Muscle of leg (tissue), 11 donors: Measurements from ENCODE around the gene USP13. TPM values are rescaled to one million over a fixed set of nuclear protein-coding genes. Genes with fewer than 3 reads are reported as not detected.
"Not testable (repeated sequence)": the region's sequence is repeated elsewhere in the genome, so short reads cannot be mapped to it uniquely, and the experiment has no call there.

Experiments
- DNase-seq: peaks from one replicate; pipeline ENCODE4 v3.0.0; 2013
- H3K27ac ChIP-seq: one replicate; pipeline ENCODE4 v1.5.1; 2013; ENCODE audit warnings: mild to moderate bottlenecking, low read length, control low read depth
- H3K27me3 ChIP-seq: one replicate; pipeline ENCODE4 v1.6.1; 2013; ENCODE audit warnings: low read length; ENCODE audit not compliant: control insufficient read depth, insufficient read depth
- H3K36me3 ChIP-seq: one replicate; pipeline ENCODE4 v1.6.1; 2013; ENCODE audit warnings: low read length; ENCODE audit not compliant: control insufficient read depth, insufficient read depth
- H3K4me1 ChIP-seq: one replicate; pipeline ENCODE4 v1.6.1; 2013; ENCODE audit warnings: low read length; ENCODE audit not compliant: control insufficient read depth, insufficient read depth
- H3K4me3 ChIP-seq: one replicate; pipeline ENCODE4 v1.5.1; 2013; ENCODE audit warnings: low read length, control low read depth
- H3K9me3 ChIP-seq: replicated peaks from 2 replicates; pipeline ENCODE4 v1.6.1; 2013; ENCODE audit warnings: low read depth, low read length; ENCODE audit not compliant: control insufficient read depth
- WGBS: methylation state at CpG from one replicate; pipeline ENCODE4 v1.1.5; 2013; ENCODE audit warnings: missing lambda C conversion rate; ENCODE audit not compliant: insufficient coverage; 5-methylcytosine and 5-hydroxymethylcytosine counted together
- polyA plus RNA-seq, 8 donors: library from polyadenylated mRNA; unstranded; fragments of 120-200 nt; gene quantifications; one replicate each; pipeline versions ENCODE4 v1.2.1 to v1.2.3, GENCODE V29; 2013; ENCODE audit warnings: inconsistent platforms in 1 of 8, low replicate concordance in 1 of 8; ENCODE audit not compliant: insufficient read length in 8 of 8, insufficient read depth in 1 of 8
- total RNA-seq: library from RNA; stranded (reverse); fragments of 120-200 nt; gene quantifications from one replicate; pipeline ENCODE4 v1.2.4, GENCODE V29; 2013

USP13 gene
- total and polyA plus RNA-seq, 9 donors, result 23.9 to 48.7 (median 37.9) TPM

- no peaks in the 10 kb centered on the region for H3K4me1 ChIP-seq
- H3K36me3 ChIP-seq, result peaks cover 26% of the 10 kb centered on the region
- 44% methylated on average over 4 of the region's 5 CpGs for WGBS
- no peak for DNase-seq
- no peak overlapping the region for H3K27ac ChIP-seq
- H3K9me3 ChIP-seq, result no peaks in the 10 kb centered on the region
- no peak overlapping the region for H3K4me3 ChIP-seq
- no peaks in the 10 kb centered on the region for H3K27me3 ChIP-seq
Measured at GRCh38 chr3:179772297-179772696, 119.5 kb downstream of the USP13 start.

GRCh38 chr3:179775416-179776122, 122.7 kb downstream of the USP13 start:
- H3K36me3 ChIP-seq, result peaks cover 20% of the 10 kb centered on the region
- no peaks in the 10 kb centered on the region for H3K4me1 ChIP-seq
- WGBS, result 95% methylated on average over 20 of the region's 28 CpGs

GRCh38 chr3:179782841-179783240, 130.0 kb downstream of the USP13 start:
- WGBS, result no CpG with 5 or more reads among the region's 5 CpGs
- H3K4me3 ChIP-seq, DNase-seq, H3K36me3 ChIP-seq, H3K4me1 ChIP-seq, H3K27me3 ChIP-seq, H3K27ac ChIP-seq, H3K9me3 ChIP-seq: not testable (repeated sequence)

More at GRCh38 chr3:179775416-179776122, 122.7 kb downstream of the USP13 start:
- Histone ChIP-seq H3K4me3 (no peak overlapping the region), H3K9me3 (no peaks in the 10 kb centered on the region), H3K27ac (no peak overlapping the region), H3K27me3 (no peaks in the 10 kb centered on the region)
- DNase-seq, result no peak

GRCh38 chr3:179788996-179789395, 136.2 kb downstream of the USP13 start:
- Histone ChIP-seq H3K4me3 (no peak overlapping the region), H3K27ac (no peak overlapping the region), H3K36me3 (peaks cover 3% of the 10 kb centered on the region), H3K27me3 (no peaks in the 10 kb centered on the region), H3K9me3 (no peaks in the 10 kb centered on the region), H3K4me1 (no peaks in the 10 kb centered on the region)
- no peak for DNase-seq
- WGBS, result no CpG with 5 or more reads among the region's 1 CpG

GRCh38 chr3:179791793-179792192, 139.0 kb downstream of the USP13 start:
- 88% methylated on average over 3 of the region's 3 CpGs for WGBS

GRCh38 chr3:179794355-179794754, 141.5 kb downstream of the USP13 start:
- Histone ChIP-seq H3K4me1 (no peaks in the 10 kb centered on the region), H3K9me3 (no peaks in the 10 kb centered on the region), H3K36me3 (peaks cover 2% of the 10 kb centered on the region), H3K27me3 (no peaks in the 10 kb centered on the region), H3K4me3 (no peak overlapping the region), H3K27ac (no peak overlapping the region)
- 67% methylated on average over 3 of the region's 4 CpGs for WGBS
- no peak for DNase-seq

More at GRCh38 chr3:179791793-179792192, 139.0 kb downstream of the USP13 start:
- H3K4me3 ChIP-seq, result no peak overlapping the region
- no peaks in the 10 kb centered on the region for H3K27me3 ChIP-seq
- DNase-seq, result no peak
- no peaks in the 10 kb centered on the region for H3K9me3 ChIP-seq
- H3K36me3 ChIP-seq, result peaks cover 3% of the 10 kb centered on the region
- H3K27ac ChIP-seq, result no peak overlapping the region
- no peaks in the 10 kb centered on the region for H3K4me1 ChIP-seq

GRCh38 chr3:179796421-179796820, 143.6 kb downstream of the USP13 start:
- H3K9me3 ChIP-seq, result no peaks in the 10 kb centered on the region
- H3K36me3 ChIP-seq, result no peaks in the 10 kb centered on the region
- 83% methylated on average over 1 of the region's 4 CpGs for WGBS
- H3K27ac ChIP-seq, result no peak overlapping the region
- H3K4me1 ChIP-seq, result no peaks in the 10 kb centered on the region
- no peak overlapping the region for H3K4me3 ChIP-seq
- DNase-seq, result no peak
- no peaks in the 10 kb centered on the region for H3K27me3 ChIP-seq

- no peaks in the 10 kb centered on the region for H3K36me3 ChIP-seq
- DNase-seq, result no peak
Measured at GRCh38 chr3:179797192-179797591, 144.4 kb downstream of the USP13 start.

GRCh38 chr3:179801263-179801662, 148.4 kb downstream of the USP13 start:
- Histone ChIP-seq H3K4me3 (no peak overlapping the region), H3K4me1 (no peaks in the 10 kb centered on the region), H3K27me3 (no peaks in the 10 kb centered on the region), H3K9me3 (no peaks in the 10 kb centered on the region), H3K27ac (no peak overlapping the region), H3K36me3 (no peaks in the 10 kb centered on the region)
- DNase-seq, result no peak

More at GRCh38 chr3:179797192-179797591, 144.4 kb downstream of the USP13 start:
- Histone ChIP-seq H3K4me3 (no peak overlapping the region), H3K9me3 (no peaks in the 10 kb centered on the region), H3K27me3 (no peaks in the 10 kb centered on the region), H3K27ac (no peak overlapping the region), H3K4me1 (no peaks in the 10 kb centered on the region)
- no CpG with 5 or more reads among the region's 1 CpG for WGBS

- Histone ChIP-seq H3K9me3 (no peaks in the 10 kb centered on the region), H3K36me3 (no peaks in the 10 kb centered on the region), H3K27ac (no peak overlapping the region), H3K27me3 (no peaks in the 10 kb centered on the region), H3K4me1 (no peaks in the 10 kb centered on the region), H3K4me3 (no peak overlapping the region)
- DNase-seq, result no peak
- 95% methylated on average over 2 of the region's 4 CpGs for WGBS
Measured at GRCh38 chr3:179801856-179802255, 149.0 kb downstream of the USP13 start.

- WGBS, result 95% methylated on average over 2 of the region's 5 CpGs
- peak; percentile 15 for DNase-seq
- H3K4me1 ChIP-seq, result no peaks in the 10 kb centered on the region
- H3K4me3 ChIP-seq, result no peak overlapping the region
- H3K27me3 ChIP-seq, result no peaks in the 10 kb centered on the region
- H3K9me3 ChIP-seq, result no peaks in the 10 kb centered on the region
- no peaks in the 10 kb centered on the region for H3K36me3 ChIP-seq
- no peak overlapping the region for H3K27ac ChIP-seq
Measured at GRCh38 chr3:179806177-179806576, 153.3 kb downstream of the USP13 start.
